Measurements from ENCODE around the gene POMP. TPM values are rescaled to one million over a fixed set of nuclear protein-coding genes. Genes with fewer than 3 reads are reported as not detected.

POMP gene
- total and polyA plus RNA-seq, 2 donors (not counting 1 experiment from before 2014, with no cell fraction given): 67.7 to 149 TPM

DNA sequence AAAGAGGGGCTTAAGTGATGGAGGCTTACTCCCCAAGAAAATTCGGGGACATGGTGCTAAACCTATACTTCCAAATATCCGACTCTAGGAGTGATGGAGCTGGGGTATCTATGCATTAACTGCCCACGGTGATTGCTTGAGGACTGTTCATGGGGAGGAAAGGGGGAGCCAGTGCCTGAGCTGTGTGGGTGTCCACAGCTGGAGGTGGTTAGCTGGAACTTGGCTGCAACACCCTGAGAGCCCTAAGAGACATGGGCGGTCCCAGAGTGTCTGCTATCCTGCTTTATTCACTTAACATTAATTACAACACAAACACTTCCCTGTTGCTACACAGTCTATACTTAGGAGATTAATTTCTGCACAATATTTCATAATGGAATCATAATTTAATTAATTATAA, 28.1 kb upstream of the POMP start:
- DNase-seq (ENCODE audit: low read depth in 2 of 2): no peak
- no peak overlapping the region for H3K4me2 ChIP-seq (ENCODE audit: extremely low read depth, insufficient read depth, low read length)
- H3K9me3 ChIP-seq (ENCODE audit: control insufficient read depth, insufficient read depth, low read depth, low read length): no peaks in the 10 kb centered on the region
- no peaks in the 10 kb centered on the region for H3K36me3 ChIP-seq (ENCODE audit: control insufficient read depth, insufficient read depth, low read length)
- H3K9ac ChIP-seq (ENCODE audit: insufficient read depth, low read length): no peak overlapping the region
- H3K79me2 ChIP-seq (ENCODE audit: control insufficient read depth, insufficient read depth, low read length): no peaks in the 10 kb centered on the region
- H3K4me3 ChIP-seq (replicated peaks in 1 of 4; ENCODE audit: control extremely low read depth in 1 of 4, insufficient read depth in 1 of 4, low read depth in 3 of 4, low read length in 4 of 4): no peak overlapping the region
- H4K20me1 ChIP-seq (ENCODE audit: control insufficient read depth, extremely low read depth, insufficient read depth, low read length): no peaks in the 10 kb centered on the region
- H2AFZ ChIP-seq (ENCODE audit: low read length): no peak overlapping the region
- H3K27ac ChIP-seq (ENCODE audit: insufficient read depth, low read length): no peak overlapping the region
- H3K4me1 ChIP-seq (ENCODE audit: control insufficient read depth, extremely low read depth, insufficient read depth, low read length): peaks cover 2% of the 10 kb centered on the region
- no peaks in the 10 kb centered on the region for H3K27me3 ChIP-seq (ENCODE audit: control insufficient read depth, insufficient read depth, low read length)
- TF ChIP-seq CTCF (conservative IDR thresholded peaks at IDR 0.05 in 1 of 2, IDR thresholded peaks at IDR 0.05 in 1 of 2; ENCODE audit: low read depth in 1 of 2, low read length in 2 of 2): no peak
- no peak for TF ChIP-seq EZH2 (IDR thresholded peaks at IDR 0.05; ENCODE audit: low read length, missing control alignments)

DNA sequence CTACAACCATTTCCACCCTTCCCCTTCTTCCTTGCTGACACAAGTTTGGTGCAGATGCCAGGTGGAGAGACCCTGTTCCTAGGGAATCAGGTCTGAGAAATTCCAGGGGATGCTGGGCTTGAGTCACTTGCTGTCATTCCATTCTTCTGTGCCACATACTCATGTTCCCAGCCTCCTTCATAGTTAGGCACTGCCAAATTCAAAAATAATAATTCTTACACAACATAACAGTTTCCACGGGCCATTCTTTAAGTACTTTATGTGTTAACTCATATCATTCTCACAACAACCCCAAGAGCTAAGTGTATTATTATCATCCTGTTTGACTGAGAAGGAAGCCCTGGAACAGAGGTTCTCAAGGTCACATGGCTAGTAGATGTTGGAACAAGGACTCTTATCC, 27.1 kb upstream of the POMP start:
- Histone ChIP-seq H3K36me3 (ENCODE audit: control insufficient read depth, insufficient read depth, low read length) (no peaks in the 10 kb centered on the region), H2AFZ (ENCODE audit: low read length) (no peak overlapping the region), H3K27ac (ENCODE audit: insufficient read depth, low read length) (no peak overlapping the region), H3K4me2 (ENCODE audit: extremely low read depth, insufficient read depth, low read length) (no peak overlapping the region), H3K79me2 (ENCODE audit: control insufficient read depth, insufficient read depth, low read length) (no peaks in the 10 kb centered on the region), H3K9me3 (ENCODE audit: control insufficient read depth, insufficient read depth, low read depth, low read length) (no peaks in the 10 kb centered on the region), H3K27me3 (ENCODE audit: control insufficient read depth, insufficient read depth, low read length) (no peaks in the 10 kb centered on the region), H4K20me1 (ENCODE audit: control insufficient read depth, extremely low read depth, insufficient read depth, low read length) (no peaks in the 10 kb centered on the region), H3K4me1 (ENCODE audit: control insufficient read depth, extremely low read depth, insufficient read depth, low read length) (peaks cover 4% of the 10 kb centered on the region), H3K4me3 (replicated peaks in 1 of 4; ENCODE audit: control extremely low read depth in 1 of 4, insufficient read depth in 1 of 4, low read depth in 3 of 4, low read length in 4 of 4) (no peak overlapping the region), H3K9ac (ENCODE audit: insufficient read depth, low read length) (no peak overlapping the region)
- TF ChIP-seq EZH2 (IDR thresholded peaks at IDR 0.05; ENCODE audit: low read length, missing control alignments): no peak
- no peak for DNase-seq (ENCODE audit: low read depth in 2 of 2)

DNA sequence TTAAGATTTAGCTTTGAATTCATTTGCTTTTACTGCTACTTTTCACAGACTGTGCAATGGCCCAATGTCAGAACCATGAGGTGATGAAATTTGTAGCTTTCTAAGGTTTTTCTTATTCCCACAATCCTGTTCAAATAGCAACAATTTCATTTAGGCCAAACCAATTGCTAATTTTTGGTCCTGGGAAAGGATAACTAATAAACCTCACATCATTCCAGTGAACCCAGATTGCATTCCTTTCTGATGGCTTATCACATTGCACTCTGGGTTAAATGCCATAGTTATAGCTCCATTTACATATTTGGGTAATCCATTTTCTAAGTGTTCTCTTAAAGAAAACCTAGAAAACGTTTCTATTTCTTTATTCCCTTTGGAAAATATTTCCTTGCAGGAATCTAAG, 22.9 kb upstream of the POMP start:
- Histone ChIP-seq H3K4me3 (replicated peaks in 1 of 4; ENCODE audit: control extremely low read depth in 1 of 4, insufficient read depth in 1 of 4, low read depth in 3 of 4, low read length in 4 of 4) (no peak overlapping the region), H3K79me2 (ENCODE audit: control insufficient read depth, insufficient read depth, low read length) (no peaks in the 10 kb centered on the region), H3K4me2 (ENCODE audit: extremely low read depth, insufficient read depth, low read length) (no peak overlapping the region), H4K20me1 (ENCODE audit: control insufficient read depth, extremely low read depth, insufficient read depth, low read length) (no peaks in the 10 kb centered on the region), H3K9me3 (ENCODE audit: control insufficient read depth, insufficient read depth, low read depth, low read length) (no peaks in the 10 kb centered on the region), H3K36me3 (ENCODE audit: control insufficient read depth, insufficient read depth, low read length) (no peaks in the 10 kb centered on the region), H3K4me1 (ENCODE audit: control insufficient read depth, extremely low read depth, insufficient read depth, low read length) (peaks cover 4% of the 10 kb centered on the region), H3K9ac (ENCODE audit: insufficient read depth, low read length) (no peak overlapping the region), H2AFZ (ENCODE audit: low read length) (no peak overlapping the region), H3K27ac (ENCODE audit: insufficient read depth, low read length) (no peak overlapping the region), H3K27me3 (ENCODE audit: control insufficient read depth, insufficient read depth, low read length) (no peaks in the 10 kb centered on the region)
- DNase-seq (ENCODE audit: low read depth in 2 of 2): peak; percentile 60 to 73
- TF ChIP-seq CTCF (conservative IDR thresholded peaks at IDR 0.05 in 1 of 2, IDR thresholded peaks at IDR 0.05 in 1 of 2; ENCODE audit: low read depth in 1 of 2, low read length in 2 of 2) (no peak), EZH2 (IDR thresholded peaks at IDR 0.05; ENCODE audit: low read length, missing control alignments) (no peak)
